Fibroblast of mammary gland (primary cell): ENCODE results near the gene FUCA1.
"Not testable (repeated sequence)": the region's sequence is repeated elsewhere in the genome, so short reads cannot be mapped to it uniquely, and the experiment has no call there.

ENCODE experiments used
- DNase-seq: peaks from one replicate; pipeline ENCODE4 v3.0.0-alpha.2; 2010; ENCODE audit warnings: low read depth
- H3K4me3 ChIP-seq: 2 replicates; pipeline ENCODE4 v1.5.1; 2011; ENCODE audit warnings: low read depth, mild to moderate bottlenecking, low read length, moderate library complexity; ENCODE audit not compliant: control insufficient read depth
- TF ChIP-seq, protein P1 (sequence below): conservative IDR thresholded peaks from 2 replicates; pipeline ENCODE4 v1.5.1; 2011; ENCODE audit warnings: low read depth, low read length, inconsistent platforms; ENCODE audit not compliant: control insufficient read depth, insufficient read depth

The FUCA1 gene

DNA sequence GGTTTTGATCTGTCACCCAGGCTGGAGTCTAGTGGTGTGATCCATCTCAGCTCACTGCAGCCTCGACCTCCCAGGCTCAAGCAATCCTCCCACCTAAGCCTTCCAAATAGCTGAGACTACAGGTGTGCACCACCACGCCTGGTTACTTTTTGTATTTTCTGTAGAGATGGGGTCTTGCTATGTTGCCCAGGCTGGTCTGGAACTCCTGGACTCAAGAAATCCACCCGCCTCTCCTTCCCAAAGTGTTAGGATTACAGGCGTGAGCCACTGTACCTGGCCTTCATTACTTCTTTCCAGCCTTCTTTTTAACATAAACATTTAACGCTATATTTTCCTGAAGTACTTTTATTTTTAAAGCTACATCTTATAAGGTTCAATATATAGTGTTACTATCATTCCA lies 24.4 kb downstream of the FUCA1 start:
- DNase-seq, result no peak
- TF ChIP-seq, protein P1, sequence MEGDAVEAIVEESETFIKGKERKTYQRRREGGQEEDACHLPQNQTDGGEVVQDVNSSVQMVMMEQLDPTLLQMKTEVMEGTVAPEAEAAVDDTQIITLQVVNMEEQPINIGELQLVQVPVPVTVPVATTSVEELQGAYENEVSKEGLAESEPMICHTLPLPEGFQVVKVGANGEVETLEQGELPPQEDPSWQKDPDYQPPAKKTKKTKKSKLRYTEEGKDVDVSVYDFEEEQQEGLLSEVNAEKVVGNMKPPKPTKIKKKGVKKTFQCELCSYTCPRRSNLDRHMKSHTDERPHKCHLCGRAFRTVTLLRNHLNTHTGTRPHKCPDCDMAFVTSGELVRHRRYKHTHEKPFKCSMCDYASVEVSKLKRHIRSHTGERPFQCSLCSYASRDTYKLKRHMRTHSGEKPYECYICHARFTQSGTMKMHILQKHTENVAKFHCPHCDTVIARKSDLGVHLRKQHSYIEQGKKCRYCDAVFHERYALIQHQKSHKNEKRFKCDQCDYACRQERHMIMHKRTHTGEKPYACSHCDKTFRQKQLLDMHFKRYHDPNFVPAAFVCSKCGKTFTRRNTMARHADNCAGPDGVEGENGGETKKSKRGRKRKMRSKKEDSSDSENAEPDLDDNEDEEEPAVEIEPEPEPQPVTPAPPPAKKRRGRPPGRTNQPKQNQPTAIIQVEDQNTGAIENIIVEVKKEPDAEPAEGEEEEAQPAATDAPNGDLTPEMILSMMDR, result no peak
- no peak overlapping the region for H3K4me3 ChIP-seq

- peak; percentile 16 for DNase-seq
- peak overlapping the region; percentile 17 for H3K4me3 ChIP-seq
- TF ChIP-seq, protein P1, result no peak
These were observed 29.7 kb downstream of the FUCA1 start for GRCh38 chr1:23838401-23838866.

DNA sequence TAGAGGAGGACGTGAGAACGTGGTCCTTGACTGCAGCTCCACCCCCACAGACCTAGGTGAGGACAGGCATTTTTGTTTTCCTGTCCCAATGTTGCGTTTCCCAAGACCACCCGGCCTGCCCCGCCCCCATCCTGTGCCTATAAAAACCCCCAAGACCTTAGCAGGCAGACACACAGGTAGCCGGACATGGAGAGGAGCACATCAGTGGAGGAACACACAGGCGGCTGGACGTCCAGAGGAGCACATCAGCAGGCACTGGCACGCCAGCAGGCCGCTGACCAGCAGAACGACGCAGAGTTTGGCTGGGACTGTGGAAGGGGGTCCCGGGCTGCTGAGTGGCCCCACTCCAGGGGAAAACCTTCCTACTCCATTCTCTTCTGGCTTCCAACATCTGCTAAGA lies 30.2 kb downstream of the FUCA1 start:
- no peak overlapping the region for H3K4me3 ChIP-seq
- no peak for DNase-seq
- TF ChIP-seq, protein P1, result no peak

DNA sequence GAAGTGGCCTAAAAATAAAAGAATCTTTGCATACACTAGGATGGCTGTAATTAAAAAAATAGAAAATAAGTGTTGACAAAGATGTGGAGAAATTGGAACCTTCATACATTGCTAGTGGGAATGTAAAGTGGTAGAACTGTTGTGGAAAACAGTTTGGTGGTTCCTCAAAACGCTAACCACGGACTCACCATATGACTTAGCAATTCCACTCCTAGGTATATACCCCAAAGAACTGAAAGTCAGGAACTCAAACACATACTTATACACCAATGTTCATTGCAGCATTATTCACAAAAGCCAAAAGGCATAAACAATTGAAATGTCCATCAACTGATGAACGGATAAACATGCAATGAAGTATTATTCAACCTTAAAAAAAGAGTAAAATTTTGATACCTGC lies 32.1 kb downstream of the FUCA1 start:
- no peak overlapping the region for H3K4me3 ChIP-seq
- DNase-seq, result no peak
- TF ChIP-seq, protein P1, result no peak

DNA sequence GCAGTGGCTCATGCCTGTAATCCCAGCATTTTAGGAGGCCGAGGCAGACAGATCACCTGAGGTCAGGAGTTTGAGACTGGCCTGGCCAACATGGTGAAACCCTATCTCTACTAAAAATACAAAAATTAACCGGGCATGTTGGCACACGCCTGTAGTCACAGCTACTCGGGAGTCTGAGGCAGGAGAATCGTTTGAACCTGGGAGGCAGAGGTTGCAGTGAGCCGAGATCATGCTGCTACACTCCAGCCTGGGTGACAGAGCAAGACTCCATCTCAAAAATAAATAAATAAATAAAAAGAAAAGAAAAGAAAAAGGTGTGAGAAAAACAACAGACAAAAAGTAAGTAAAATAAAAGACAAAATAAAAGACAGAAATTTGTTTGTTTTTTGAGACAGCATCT lies 33.9 kb downstream of the FUCA1 start:
- H3K4me3 ChIP-seq, DNase-seq: not testable (repeated sequence)

GRCh38 chr1:23827717-23828116 lies 40.4 kb downstream of the FUCA1 start:
- DNase-seq, result no peak

DNA sequence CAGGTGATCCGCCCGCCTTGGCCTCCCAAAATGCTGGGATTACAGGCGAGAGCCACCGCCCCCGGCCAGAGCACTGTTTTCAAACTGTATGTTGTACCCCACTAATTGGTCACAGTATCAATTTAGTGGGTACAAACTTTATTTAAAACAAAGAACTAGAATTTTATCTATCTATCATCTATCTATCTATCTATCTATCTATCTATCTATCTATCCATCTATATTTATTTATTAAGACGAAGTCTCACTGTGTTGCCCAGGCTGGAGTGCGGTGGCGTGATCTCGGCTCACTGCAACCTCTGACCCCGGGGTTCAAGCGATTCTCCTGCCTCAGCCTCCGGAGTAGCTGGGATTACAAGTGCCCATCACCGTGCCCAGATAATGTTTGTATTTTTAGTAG lies 41.5 kb downstream of the FUCA1 start:
- DNase-seq, result not testable (repeated sequence)

More at GRCh38 chr1:23827717-23828116, 40.4 kb downstream of the FUCA1 start:
- TF ChIP-seq, protein P1, result no peak
- no peak overlapping the region for H3K4me3 ChIP-seq

GRCh38 chr1:23825762-23826522 lies 42.1 kb downstream of the FUCA1 start:
- DNase-seq, result no peak
- TF ChIP-seq, protein P1, result no peak
- peak overlapping the region; percentile 98 for H3K4me3 ChIP-seq

More for the DNA sequence above, 41.5 kb downstream of the FUCA1 start:
- not testable (repeated sequence) for H3K4me3 ChIP-seq
